Kidney (tissue), 14 donors: ENCODE data around the gene DUSP5. TPM values are rescaled to one million over a fixed set of nuclear protein-coding genes. Genes with fewer than 3 reads are reported as not detected.
"Not testable (repeated sequence)": the region's sequence is repeated elsewhere in the genome, so short reads cannot be mapped to it uniquely, and the experiment has no call there.

Source experiments
- DNase-seq, 5 donors: peaks; one replicate each; pipeline ENCODE4 v3.0.0-alpha.2; 2013 to 2020
- FAIRE-seq: peaks from 2 replicates; lab custom pipeline; 2012; peaks lifted over from hg19 to GRCh38; lab: Jason Lieb, UNC
- H3K27ac ChIP-seq, 2 donors: one replicate each; pipeline ENCODE4 v1.7.0; 2013; ENCODE audit warnings: low read depth in 2 of 2, low read length in 2 of 2, inconsistent platforms in 1 of 2
- H3K27me3 ChIP-seq: one replicate; pipeline ENCODE4 v1.7.1; 2013; ENCODE audit warnings: low read length, inconsistent platforms; ENCODE audit not compliant: control insufficient read depth, insufficient read depth
- H3K36me3 ChIP-seq, 3 donors: one replicate each; pipeline versions ENCODE4 v1.7.0 to v1.7.1; 2013; ENCODE audit warnings: low read length in 3 of 3, control low read depth in 1 of 3, inconsistent platforms in 1 of 3; ENCODE audit not compliant: insufficient read depth in 3 of 3, control insufficient read depth in 2 of 3
- H3K4me1 ChIP-seq, 3 donors: one replicate each; pipeline versions ENCODE4 v1.7.0 to v1.7.1; 2013; ENCODE audit warnings: low read length in 3 of 3, inconsistent platforms in 1 of 3, low read depth in 1 of 3; ENCODE audit not compliant: control insufficient read depth in 2 of 3, insufficient read depth in 2 of 3
- H3K4me3 ChIP-seq, 3 donors: one replicate each; pipeline versions ENCODE4 v1.7.0 to v1.8.1; 2013; ENCODE audit warnings: low read length in 3 of 3, control low read depth in 1 of 3, inconsistent platforms in 1 of 3
- H3K9ac ChIP-seq, 3 donors: one replicate each; pipeline versions ENCODE4 v1.7.0 to v1.7.1; 2013; ENCODE audit warnings: low read length in 3 of 3, control low read depth in 1 of 3, inconsistent platforms in 1 of 3
- H3K9me3 ChIP-seq, 3 donors: one replicate each; pipeline versions ENCODE4 v1.7.0 to v1.7.1; 2013; ENCODE audit warnings: low read length in 3 of 3, control low read depth in 1 of 3, inconsistent platforms in 1 of 3; ENCODE audit not compliant: control insufficient read depth in 2 of 3, insufficient read depth in 1 of 3
- CTCF ChIP-seq: IDR thresholded peaks from 3 replicates; pipeline ENCODE4 v1.5.1; 2012; ENCODE audit warnings: mild to moderate bottlenecking, moderate library complexity, borderline replicate concordance; ENCODE audit not compliant: insufficient read depth; ENCODE audit errors: extremely low read depth
- intact Hi-C: fragments of 100-400 bp; cut with DNase I; formaldehyde crosslinking; loops from one replicate; pipeline ENCODE4 v1.11.1; 2022
- polyA plus RNA-seq: library from polyadenylated mRNA; stranded (reverse); fragments of 350-450 nt; fragmentation: Illumina TruSeq; extraction: RNeasy Lipid Tissue Mini Kit (QIAGEN cat#74804); gene quantifications from one replicate; pipeline ENCODE4 v1.2.3, GENCODE V29; 2014; ENCODE audit warnings: low read depth, low replicate concordance; ENCODE audit not compliant: insufficient read depth
- total RNA-seq: library from RNA; stranded (reverse); fragmentation: NEBNext Ultra II Directional; extraction: Animal tissue kit (Norgen Biotek cat#: 25700); gene quantifications from one replicate; pipeline ENCODE4 v1.2.1, GENCODE V29; 2021
- donor health status: control.
- donor health status: control.
- donor health status: control.
- donor health status: control.
- donor health status: control.
- donor health status: DM: yes; HTN: yes; CAD: no.
- donor health status: Normal renal cell carcinoma (clear cell type).

Gene DUSP5
- total and polyA plus RNA-seq, 2 donors from 2014 or later, result 9.0 to 23.7 TPM

DNA sequence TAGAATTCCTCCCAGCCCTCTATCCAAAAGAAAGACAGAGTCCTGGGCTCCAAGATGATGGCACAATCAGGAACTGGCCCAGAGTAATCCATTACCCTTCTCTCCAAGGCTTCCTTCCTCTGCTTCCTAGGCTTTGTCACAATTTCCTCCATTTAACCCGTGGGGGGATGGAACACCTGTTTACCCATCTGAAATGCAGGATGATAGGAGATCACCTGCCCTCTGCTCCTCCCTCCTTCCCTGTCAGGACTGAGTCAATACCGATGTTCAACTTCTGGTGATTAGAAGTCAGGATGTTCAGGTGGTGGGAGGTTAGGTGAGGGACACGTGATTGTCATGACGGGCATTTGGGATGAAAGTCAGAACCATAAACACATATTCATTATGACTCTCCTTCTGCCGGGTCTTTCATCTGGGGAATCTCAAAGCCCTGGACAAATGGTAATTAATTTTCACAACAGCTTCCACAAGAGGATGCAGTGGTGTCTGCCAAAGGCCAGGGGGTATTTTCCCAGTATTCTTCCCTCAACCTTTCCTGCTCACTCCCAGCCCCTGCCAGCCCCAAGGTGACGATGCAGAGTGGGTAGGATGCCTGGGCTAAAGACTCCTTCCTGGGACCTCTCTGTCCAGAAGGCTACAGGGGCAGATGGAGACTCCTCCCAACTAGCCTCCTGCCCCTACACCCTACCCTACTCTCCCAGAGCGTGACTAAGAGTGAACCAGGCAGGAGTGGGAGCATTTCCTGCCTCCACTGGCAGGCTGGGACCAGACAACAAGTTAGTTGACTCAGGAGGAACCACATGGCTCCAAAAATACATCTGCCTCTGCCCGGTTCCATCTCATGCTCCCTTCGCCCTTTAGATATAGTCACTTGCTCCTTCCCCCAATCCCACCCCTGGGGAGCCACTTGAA lies 27.9 kb downstream of the DUSP5 start:
- Histone ChIP-seq H3K27ac (no peak overlapping the region), H3K4me3 (no peak overlapping the region), H3K36me3 (no peaks in the 10 kb centered on the region), H3K27me3 (no peaks in the 10 kb centered on the region), H3K9ac (no peak overlapping the region), H3K4me1 (peaks cover 0 to 3% (median 0%) of the 10 kb centered on the region in 3 donors), H3K9me3 (no peaks in the 10 kb centered on the region)
- no peak for DNase-seq
- FAIRE-seq, result no peak
- TF ChIP-seq CTCF, result no peak
- intact Hi-C loops, result no loop called here

DNA sequence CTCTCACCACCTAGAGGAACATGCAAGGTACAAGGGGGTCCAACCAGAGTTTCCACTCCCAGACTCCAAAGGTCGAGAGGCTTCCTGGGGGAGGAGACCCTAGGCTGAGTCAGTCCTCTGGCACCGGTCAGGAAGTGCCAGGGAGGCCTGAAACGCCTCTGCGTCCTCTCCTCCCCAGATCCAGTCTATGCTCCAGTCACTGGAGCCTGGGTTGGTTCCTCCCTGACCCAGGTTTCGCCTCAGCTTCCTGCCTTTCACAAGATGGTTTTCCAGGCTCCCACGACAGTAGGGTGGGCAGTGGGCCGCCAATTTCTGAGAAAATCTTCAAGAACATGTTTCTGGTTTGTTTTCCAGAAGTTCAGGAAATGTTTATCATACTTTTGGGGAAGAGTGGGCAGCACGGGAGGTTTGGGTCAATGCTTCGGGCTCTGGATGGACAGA lies 30.0 kb downstream of the DUSP5 start:
- no peak for FAIRE-seq
- Histone ChIP-seq H3K27ac (no peak overlapping the region), H3K9ac (no peak overlapping the region)

DNA sequence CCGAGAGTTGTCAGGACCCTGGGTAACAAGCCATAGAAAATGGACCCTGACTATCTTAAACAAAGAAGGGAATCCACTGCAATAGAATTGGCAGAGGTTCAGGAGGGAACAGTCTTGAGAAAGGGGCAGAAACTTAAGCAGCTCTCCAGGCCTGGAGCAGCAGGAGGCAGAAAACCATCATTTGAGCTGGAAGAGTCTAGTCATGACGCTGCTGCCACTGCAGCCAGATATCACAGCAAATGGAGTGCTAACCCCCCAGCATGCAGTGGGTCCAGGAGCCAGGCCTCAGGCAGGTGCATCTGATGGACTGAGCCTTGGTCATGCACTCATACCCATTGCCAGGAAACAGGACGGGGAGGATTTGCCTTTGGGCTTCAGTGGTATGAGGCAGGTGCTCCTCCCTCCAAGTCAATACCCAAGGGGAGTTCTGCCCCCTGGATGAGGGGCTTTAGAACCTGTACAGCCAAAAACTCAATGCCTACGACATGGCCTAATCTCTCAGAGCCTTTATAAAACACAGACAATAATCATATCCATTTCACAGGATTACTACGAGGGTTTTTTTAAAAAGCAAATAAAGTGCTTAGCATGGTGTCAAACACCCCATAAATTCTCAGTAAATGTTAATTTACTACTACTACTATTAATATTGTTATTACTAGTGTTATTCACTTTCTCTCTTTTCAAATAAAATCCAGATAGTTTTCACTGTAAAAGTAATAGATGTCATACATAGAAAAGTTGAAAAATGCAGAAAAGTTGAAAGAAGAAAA lies 30.7 kb downstream of the DUSP5 start:
- intact Hi-C loops, result no loop called here
- no peak for FAIRE-seq
- TF ChIP-seq CTCF, result no peak

More for the DNA sequence above, 30.0 kb downstream of the DUSP5 start:
- intact Hi-C loops, result no loop called here
- H3K27me3 ChIP-seq, result no peaks in the 10 kb centered on the region
- H3K9me3 ChIP-seq, result no peaks in the 10 kb centered on the region
- no peak for DNase-seq
- no peaks in the 10 kb centered on the region for H3K36me3 ChIP-seq
- H3K4me3 ChIP-seq, result no peak overlapping the region
- H3K4me1 ChIP-seq, result no peaks in the 10 kb centered on the region
- no peak for TF ChIP-seq CTCF

DNA sequence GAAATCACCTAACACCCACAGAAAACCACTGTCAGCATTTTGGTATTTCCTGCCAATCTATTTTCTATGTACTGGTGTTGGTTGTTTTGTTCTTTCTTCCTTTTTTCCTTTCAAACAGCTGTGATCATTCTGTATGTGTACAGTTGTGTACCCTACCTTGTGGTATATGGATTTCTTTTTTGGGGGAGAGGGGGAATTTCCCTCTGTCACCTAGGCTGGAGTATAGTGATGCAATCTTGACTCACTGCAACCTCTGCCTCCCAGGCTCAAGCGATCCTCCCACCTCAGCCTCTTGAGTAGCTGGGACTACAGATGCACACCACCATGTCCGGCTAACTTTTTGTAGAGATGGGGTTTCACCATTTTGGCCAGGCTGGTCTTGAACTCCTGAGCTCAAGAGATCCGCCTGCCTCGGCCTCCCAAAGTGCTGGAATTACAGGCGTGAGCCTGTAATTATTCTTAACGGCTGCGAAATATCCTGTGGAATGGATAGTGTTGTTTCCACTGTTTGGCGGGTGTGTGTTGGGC lies 31.4 kb downstream of the DUSP5 start:
- not testable (repeated sequence) for FAIRE-seq, DNase-seq, H3K27ac ChIP-seq

More for the DNA sequence above, 30.7 kb downstream of the DUSP5 start:
- no peak overlapping the region for H3K4me3 ChIP-seq
- H3K9ac ChIP-seq, result no peak overlapping the region
- H3K4me1 ChIP-seq, result no peaks in the 10 kb centered on the region
- H3K9me3 ChIP-seq, result no peaks in the 10 kb centered on the region
- no peaks in the 10 kb centered on the region for H3K36me3 ChIP-seq
- no peaks in the 10 kb centered on the region for H3K27me3 ChIP-seq
- no peak for DNase-seq
- H3K27ac ChIP-seq, result no peak overlapping the region

More for the DNA sequence above, 31.4 kb downstream of the DUSP5 start:
- H3K36me3 ChIP-seq, H3K4me3 ChIP-seq, H3K9me3 ChIP-seq, H3K27me3 ChIP-seq, H3K4me1 ChIP-seq, intact Hi-C loops, H3K9ac ChIP-seq: not testable (repeated sequence)
